Hippocampal formation (tissue), 2 donors: ENCODE measurements around the gene ADAT1.
"Not testable (repeated sequence)": the region's sequence is repeated elsewhere in the genome, so short reads cannot be mapped to it uniquely, and the experiment has no call there.

Source experiments
- DNase-seq, 2 donors: peaks; one replicate each; lab custom pipeline; 2025; lab: John Stamatoyannopoulos, UW

Gene ADAT1

DNA sequence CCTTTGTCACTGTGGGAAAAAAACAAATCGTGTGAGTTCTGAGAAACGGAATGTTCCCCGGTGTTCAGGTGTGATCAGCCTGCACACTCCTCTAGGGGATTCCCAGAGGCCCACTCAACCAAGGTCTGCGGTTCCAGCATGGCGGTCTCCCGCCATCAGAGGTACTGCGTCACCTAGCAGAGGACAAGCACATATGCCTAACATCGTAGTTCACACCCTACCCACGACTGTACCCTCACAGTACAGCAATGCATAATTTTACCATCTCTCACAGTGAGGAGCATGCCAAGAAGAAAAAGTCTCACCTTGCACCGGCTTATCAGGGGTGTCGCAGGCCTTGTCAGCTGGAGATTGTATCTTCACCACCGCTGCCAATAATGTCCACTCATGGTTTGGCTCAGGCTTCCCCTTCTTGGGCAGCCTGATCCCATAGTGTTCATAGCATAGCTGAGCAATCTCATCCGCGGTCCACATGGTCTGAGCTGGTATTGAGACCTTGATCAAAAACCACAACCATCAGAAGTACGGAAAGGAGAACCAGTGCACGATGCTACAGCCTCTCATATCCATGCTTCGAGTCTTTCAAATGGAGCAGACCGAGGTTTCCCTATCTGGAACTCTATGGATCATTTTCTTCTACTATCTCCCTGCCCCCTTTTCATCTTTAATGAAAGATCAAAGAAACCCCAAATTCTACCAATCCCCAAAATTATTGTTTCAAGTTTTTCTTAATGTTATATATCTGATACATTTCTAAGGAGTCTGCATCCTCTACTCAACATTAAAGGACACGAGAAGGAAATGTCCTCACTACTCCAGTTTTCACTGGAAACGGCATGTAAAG, 2.5 kb downstream of the ADAT1 start:
- DNase-seq = no peak

DNA sequence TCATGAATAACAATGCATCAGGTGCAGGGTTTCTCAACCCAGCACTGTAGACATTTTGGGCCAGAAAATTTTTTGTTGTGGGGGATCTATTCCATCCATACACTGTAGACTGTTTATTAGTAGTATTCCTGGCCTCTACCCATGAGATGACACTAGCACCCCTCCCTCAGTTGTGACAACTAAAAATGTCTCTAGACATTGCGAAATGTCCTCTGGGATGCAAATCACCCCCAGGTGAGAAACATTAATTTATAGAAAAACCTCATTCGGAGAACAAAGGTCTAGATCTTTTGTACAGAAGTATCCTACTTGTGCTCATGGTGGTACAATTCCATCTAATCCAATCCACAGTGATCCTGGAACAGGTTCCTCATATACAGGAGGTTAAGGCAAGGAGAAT, 4.3 kb downstream of the ADAT1 start:
- DNase-seq = no peak

DNA sequence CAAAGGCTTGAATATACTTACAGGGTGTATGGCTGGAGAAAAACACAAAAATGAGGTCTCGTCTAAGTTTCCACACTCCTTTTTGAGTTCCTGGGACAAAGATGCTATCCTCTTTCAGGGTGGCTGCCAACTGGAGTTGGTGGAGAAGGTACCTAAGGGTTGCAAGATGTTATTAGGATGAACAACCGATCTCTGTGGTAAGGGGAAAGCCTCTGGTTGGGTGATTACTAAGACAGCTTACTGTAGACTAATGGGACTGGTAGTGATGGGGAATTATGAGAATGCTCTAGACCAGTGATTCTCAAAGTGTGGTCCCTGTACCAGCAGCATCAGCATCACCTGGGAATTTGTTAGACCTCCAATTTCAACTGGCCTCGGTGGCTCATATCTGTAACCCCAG, 6.0 kb downstream of the ADAT1 start:
- no peak for DNase-seq

DNA sequence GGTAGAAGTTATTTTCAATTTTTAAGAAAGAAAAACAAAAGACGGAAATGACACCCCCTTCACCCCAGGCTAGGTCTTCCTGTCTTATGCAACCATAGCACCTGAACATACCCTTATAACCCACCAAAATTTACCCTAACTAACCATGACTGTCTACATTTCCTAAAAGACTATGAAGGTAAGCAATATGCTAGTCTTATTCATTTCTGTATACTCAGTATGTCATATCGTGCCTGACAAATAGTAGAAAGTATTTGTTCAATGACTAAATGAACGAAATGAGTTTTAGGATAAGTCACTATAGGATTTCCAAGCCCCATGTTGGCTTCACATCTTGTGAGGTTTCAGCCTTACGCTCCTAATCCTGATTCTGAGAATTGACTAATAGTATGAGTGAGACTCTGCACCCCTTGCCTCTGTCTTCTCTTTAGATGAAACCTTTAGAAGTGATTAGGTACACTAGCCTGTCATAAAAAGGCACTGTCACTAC, 6.5 kb downstream of the ADAT1 start:
- DNase-seq = no peak

DNA sequence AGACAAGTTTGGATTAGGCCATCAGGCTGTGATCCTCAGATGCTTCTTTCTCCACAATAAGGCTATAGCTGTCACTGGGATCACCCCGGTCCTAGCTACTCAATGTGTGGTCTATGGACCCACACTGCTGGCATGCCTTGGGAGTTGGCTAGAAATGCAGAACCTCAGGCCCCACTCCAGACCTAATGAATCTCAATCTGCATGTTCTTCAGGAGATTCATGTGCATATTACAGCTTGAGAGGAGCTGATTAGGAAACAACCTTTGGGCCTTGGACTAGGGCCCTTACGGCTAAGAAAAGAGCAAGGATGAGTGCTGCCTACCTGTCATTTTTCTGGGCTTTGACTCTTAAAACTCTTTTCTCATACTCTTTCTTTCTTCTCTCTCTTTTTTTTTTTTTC, 7.5 kb downstream of the ADAT1 start:
- DNase-seq = no peak

DNA sequence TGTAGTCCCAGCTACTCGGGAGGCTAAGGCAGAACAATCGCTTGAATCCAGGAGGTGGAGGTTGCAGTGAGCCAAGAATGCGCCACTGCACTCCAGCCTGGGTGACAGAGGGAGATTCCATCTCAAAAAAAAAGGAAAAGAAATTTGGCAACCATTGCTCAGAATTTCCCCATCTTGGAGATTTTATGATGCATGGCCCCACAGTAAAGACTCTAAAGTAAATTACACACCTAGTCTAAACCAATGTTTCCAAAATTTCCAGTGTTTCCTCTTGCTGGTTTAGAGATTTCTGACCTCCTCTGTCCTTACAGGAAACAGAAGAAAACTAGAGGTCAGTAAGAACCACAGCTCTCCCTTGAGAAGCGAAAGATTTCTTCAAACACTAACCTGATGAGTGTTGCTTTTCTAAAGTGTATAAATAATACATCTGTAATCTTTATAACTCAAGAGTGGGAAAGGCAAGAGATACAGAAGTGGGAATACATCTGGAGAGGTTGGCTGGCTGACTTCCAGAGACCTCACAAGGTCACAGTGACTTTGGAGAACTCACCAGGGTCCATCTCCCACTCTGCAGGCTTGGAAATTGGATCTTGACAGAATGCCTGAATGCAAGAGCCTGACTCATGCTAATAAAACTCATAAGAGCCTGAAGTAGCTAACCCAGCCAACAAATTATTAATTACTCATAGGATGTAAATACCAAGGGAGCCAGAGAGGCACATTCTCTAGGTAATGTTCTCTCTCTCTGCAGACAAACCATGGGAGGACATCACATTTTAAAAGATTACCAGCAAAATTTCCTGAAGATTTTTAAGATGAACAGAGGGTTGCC, 8.8 kb downstream of the ADAT1 start:
- DNase-seq = no peak

DNA sequence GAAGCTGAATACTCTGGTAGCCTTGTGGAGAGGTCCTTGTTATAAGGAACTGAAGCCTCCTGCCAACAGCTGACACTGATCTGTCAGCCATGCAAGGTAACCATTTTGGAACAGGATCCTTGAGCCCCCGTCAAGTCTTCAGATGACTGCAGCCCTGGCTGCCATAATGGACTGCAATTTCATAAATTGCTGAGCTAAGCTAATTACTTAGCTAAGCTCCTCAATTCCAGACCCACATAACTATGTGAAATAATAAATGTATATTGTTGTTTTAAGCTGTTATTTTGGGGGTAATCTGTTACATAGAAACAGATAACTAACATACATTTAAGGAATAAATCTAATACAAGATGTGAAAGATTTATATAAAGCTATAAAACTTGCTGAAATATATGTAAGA, 16.6 kb downstream of the ADAT1 start:
- no peak for DNase-seq

DNA sequence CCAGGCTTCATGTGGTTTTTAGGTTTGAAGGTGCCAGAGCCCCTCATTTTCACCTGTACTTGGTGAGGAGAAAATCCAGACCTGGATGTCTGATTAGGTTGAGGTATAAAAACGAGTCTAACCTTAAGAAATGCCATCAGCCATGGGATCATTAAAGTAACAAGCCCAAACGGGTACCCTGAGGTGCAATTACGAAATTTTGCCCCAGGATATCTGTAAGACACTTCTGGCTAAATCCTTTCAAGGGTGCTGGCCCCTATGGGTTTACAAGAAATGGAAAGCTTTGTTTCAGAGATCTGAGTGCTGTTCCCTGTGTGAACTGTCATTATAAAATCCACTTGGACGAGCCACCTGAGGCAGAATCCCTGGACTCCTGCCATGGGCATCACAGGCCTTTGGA, 19.8 kb downstream of the ADAT1 start:
- DNase-seq = no peak

DNA sequence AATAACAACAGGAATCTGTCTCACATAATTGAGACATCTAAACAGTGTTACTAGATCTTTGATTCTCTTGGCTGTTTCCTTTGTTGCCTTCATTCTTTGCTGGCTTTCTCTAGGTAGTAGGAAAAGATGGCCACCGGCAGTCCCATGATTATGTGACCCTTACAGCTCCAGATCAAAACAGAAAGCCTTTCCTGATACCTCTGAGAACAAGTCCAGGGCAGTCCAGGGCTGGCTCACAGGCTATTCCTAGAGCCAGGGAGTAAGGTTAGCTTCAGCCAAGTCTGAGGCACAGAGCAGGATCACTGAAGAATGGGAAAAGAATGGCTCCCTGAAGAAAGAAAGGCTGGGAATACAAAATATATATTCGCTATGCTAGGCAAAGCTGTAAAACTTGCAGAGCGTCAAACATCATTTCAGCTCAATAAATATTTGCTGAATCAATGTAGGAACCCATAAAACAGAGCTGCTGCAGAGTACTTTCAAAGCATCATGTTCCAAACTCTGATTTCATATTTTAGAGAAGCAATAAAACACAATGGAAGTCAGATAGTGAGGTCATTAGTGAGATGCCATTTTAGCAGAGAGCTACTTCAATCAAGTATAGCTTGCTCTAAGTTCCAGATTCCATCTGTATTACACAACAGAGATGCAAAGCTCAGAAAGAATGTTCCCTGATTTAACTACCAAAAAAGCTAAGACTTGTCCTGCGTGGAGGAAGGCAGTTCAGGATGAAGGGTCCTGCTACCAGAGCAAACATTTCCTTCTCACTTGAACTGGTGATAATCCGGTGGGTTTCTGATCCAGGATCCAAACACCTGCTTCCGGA, 23.4 kb downstream of the ADAT1 start:
- no peak for DNase-seq

DNA sequence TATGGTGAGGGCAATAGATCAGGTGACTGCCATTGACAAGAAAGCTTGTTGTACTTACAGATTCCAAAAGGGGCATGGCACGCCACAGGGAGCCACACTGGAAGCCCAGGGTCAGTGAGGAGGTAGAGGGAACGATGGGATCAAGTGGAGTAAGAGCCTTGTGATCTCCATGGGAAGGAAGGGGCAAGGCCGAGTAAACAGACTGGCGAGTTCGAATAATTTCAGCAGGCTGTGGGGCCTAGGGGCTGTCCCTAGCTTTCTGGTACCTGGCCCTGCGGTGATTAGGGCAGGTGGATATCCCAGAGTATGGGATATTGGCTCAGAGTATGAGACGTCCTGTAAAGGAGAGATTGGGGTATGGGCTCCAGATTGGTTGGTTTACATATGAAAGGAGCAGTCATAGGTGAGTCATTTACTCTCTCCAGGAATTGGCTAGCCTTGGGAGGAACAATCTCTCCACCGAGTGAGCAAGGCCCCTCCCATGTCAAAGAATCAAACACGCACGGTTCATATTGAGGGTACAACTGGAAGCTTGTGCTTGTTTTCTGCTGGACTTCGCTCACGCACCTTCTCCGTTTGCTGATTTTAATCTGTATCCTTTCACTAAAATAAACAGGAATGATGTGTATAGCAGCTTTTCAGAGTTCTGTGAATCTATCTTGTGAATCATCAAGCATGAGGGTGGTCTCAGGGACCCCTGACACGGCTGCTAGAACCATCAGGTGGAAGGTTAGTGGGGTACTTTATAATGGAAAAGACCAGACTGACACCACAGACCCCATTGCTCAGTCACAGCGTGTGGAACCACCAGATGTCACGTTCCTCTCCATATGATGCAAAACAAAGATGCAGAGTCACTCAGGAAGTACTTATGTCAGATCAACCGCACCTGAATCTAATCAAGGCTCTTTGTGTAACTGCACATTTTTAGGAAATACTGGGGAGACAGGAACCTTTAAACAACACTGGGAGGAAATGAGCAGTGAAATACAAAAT, 29.0 kb downstream of the ADAT1 start:
- DNase-seq = no peak

DNA sequence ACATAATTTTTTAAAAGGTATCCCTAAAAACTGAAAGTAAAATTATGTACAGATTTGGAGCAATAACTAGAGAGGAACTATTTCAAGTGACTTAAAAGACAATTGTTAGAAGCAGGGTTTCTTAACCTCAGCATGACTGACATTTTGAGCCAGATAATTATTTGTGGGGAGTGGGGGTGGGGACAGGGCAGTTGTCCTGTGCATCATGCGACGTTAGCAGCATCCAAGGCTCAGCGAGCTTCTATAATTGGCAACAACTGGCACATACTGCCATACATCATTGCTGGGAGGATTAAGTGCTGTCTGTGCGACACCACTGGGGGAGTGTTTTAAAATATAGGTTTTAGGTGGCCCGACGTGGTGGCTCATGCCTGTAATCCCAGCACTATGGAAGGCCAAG, 29.8 kb downstream of the ADAT1 start:
- no peak for DNase-seq

DNA sequence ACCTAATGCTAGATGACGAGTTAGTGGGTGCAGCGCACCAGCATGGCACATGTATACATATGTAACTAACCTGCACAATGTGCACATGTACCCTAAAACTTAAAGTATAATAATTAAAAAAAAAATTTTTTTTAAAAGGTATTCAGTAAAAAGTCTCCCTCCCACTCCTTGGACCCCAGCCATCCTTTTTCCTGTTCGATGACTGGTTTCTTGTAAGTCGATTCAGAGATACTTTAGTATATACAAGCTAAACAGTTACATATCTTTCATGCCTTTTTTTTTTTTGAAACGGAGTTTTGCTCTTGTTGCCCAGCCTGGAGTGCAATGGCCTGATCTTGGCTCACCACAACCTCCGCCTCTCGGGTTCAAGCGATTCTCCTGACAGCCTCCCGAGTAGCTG, 31.2 kb downstream of the ADAT1 start:
- not testable (repeated sequence) for DNase-seq

DNA sequence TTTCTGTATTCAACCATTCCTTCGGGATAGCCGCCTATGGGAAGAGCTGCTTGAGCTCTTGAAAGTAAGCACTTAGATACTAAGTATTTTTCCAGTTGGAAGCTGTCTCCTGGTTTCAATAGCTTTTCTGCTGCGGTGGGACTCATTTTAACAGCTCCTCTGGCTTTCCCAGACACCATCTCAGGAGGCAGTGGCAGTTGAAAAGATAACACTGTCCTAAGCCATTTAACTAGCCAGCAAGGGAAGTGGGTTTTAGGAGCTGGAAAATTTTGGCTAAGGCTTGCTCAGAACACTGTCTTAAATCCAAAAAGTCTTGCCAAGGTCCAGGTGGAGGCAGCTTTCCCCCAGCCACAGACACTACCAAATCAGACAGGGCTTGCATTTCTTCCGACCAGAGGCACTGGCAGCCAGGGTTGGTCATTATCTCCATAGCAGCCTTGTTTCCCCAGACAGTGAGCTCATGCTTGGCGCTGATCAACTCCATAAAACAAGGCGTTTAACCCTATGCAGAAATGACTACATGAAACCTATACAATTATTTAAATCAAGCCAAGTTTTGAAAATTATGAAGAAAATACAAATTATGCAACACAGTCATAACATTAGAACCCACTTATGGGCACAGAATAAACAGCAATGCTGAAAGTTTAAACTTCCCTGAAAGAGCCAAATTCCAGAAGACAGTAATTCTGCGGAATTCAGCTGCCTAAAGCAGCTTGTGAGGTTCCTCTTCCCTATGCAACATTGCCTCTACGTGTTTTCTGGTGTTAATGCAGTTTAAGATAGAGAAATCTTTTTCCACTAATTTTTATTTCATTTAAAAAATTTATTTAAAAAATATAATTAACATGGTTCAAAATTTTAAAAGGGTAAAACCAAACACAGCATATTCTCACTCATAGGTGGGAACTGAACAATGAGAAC, 31.9 kb downstream of the ADAT1 start:
- DNase-seq = peak; percentile 31 to 32

DNA sequence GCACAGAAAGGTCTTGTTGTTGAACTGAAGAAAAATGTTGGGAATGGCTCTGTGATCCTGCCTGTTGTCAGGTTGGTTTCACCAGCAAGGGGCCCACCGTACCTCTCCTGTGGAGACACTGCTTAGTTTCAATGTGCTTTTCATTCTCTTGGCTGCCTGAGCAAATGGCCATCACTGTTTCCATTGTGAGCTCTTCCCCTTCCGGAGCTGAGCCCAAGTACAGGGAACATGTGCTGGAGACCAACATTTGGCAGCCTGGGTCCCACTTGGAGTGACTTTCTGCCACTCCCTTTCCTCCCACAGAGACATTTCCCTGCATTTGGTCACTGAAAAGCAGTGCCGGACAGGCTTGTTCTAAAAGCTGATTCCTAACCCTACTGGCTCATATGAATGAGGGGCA, 33.8 kb downstream of the ADAT1 start:
- DNase-seq = peak in 1 of 2 donors; percentile 21

DNA sequence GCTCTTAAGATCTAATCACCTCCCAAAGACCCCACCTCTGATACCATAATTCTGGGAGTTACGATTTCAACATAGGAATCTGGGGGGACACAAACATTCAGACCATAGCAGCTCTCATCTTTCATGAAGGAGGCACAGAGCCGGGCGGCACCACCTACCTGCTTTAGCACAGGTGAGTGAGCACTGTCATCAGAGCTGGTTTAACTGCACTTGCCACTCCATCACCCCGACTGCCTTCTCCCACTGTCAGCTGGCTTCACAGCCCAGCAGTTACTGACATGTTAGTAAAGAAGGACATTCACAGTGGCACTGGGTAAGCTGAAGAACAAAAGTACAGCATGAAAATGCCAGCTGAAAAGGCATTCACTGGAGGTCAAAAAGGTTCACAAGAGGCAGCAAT, 34.4 kb downstream of the ADAT1 start:
- no peak for DNase-seq

DNA sequence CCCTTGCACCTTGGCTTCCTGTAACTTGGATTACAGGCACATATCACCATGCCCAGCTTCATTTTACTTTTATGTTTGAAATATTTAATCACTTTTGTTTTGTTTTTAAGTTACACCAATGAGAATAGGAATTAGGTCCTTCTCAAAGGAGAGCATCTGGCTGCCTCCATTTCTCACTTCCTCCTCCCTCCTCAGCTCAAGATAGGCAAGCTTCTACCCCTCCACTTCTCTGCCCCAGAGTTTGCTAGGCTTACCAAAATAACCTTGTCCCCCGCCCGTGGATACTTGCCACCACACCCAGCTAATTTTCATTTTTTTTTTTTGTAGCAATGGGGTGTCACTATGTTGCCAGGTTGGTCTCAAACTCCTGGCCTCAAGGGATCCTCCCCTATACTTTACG, 39.0 kb downstream of the ADAT1 start:
- DNase-seq = no peak

DNA sequence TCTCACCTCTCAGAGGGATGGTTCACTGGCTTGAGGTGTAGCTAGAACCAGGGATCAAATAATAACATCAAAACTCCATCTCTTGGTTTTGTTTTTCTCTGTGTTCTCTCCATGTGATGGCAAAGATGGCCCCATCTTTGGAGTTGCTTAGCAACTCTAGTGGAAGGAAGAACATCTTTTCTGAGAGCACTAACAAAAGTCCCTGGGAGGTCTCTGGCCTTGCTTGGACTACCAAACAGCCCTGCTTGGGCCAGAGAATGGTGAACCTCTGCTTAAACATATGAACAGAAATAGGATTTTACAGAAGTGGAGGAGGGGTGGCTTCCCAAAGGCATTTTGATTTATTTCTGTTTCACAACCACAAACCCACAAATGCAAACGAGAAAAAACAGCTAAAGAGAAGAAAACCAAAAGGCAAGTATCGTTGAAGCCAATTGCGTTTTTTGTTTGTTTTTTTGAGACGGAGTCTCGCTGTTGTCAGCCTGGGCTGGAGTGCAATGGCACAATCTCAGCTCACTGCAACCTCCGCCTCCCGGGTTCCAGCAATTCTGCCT, 43.7 kb downstream of the ADAT1 start:
- no peak for DNase-seq

DNA sequence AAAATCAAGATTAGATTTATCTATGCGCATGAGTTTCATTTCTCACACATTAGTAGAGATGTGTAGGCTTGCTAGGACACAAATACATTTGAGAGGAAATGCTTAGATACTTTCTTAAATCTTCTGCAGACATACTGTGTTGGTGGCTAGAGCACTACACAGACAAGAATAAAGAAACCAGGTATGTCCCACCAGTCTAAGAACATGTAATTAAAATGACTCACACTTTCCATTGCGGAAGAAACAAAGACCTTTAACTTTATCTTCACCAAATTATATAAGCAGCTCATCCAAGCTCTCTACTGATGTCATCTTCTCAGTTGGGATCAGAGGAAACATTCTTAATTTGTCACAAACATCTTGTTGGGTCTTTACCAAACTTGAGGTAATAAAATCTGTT, 44.4 kb downstream of the ADAT1 start:
- no peak for DNase-seq

DNA sequence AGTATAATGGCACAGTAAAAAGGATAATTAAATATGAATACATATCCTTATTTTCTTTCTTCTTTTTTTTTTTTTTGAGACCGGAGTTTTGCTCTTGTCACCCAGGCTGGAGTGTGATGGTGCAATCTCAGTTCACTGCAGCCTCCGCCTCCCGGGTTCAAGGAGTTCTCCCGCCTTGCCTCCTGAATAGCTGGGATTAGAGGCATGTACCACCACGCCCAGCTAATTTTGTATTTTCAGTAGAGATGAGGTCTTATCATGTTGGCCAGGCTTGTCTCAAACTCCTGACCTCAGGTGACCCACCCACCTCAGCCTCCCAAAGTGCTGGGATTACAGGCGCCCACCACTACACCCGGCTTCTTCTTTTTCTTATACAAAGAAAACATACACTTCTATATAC, 44.9 kb downstream of the ADAT1 start:
- no peak for DNase-seq
